Stimulated activated CD4-positive, alpha-beta T cell treated with anti-CD3 and anti-CD28 coated beads, Interleukin-4, amount 100 ng/mL, for 24 hours (primary cell): ENCODE data around the gene GABBR1.

Experiments
- DNase-seq: peaks from one replicate; pipeline ENCODE4 v3.0.0-alpha.2; 2020

Gene GABBR1

GRCh38 chr6:29617782-29618554 lies 15.0 kb downstream of the GABBR1 start:
- no peak for DNase-seq

- DNase-seq: no peak
Observed at GRCh38 chr6:29611426-29611825, 21.6 kb downstream of the GABBR1 start.

- DNase-seq: no peak
Observed at GRCh38 chr6:29610540-29610939, 22.4 kb downstream of the GABBR1 start.

GRCh38 chr6:29608131-29608530 lies 24.9 kb downstream of the GABBR1 start:
- no peak for DNase-seq

GRCh38 chr6:29603930-29604329 lies 29.1 kb downstream of the GABBR1 start:
- no peak for DNase-seq

- DNase-seq: no peak
Observed at GRCh38 chr6:29603456-29603855, 29.5 kb downstream of the GABBR1 start.

- no peak for DNase-seq
Observed at GRCh38 chr6:29602564-29603361, 30.2 kb downstream of the GABBR1 start.

GRCh38 chr6:29598172-29598747 lies 34.7 kb downstream of the GABBR1 start:
- DNase-seq: no peak

GRCh38 chr6:29597184-29597583 lies 35.8 kb downstream of the GABBR1 start:
- DNase-seq: no peak

GRCh38 chr6:29596381-29596900 lies 36.5 kb downstream of the GABBR1 start:
- DNase-seq: no peak

- no peak for DNase-seq
Observed at GRCh38 chr6:29593199-29593855, 39.7 kb downstream of the GABBR1 start.

- no peak for DNase-seq
Observed at GRCh38 chr6:29591677-29592076, 41.3 kb downstream of the GABBR1 start.

- DNase-seq: no peak
Observed at GRCh38 chr6:29590218-29590808, 42.7 kb downstream of the GABBR1 start.

- peak; percentile 66 for DNase-seq
Observed at GRCh38 chr6:29589423-29590048, 43.4 kb downstream of the GABBR1 start.

- no peak for DNase-seq
Observed at GRCh38 chr6:29584821-29585220, 48.2 kb downstream of the GABBR1 start, which contains the start of gene OR2H2. Gene OR2H2 (plus strand): TSS chr6:29585121. CDS start chr6:29587945, 2,824 bp downstream.

- DNase-seq: no peak
Observed at GRCh38 chr6:29577544-29577943, 55.4 kb downstream of the GABBR1 start.

GRCh38 chr6:29576056-29576455 lies 56.9 kb downstream of the GABBR1 start:
- no peak for DNase-seq

- no peak for DNase-seq
Observed at GRCh38 chr6:29567991-29568390, 65.0 kb downstream of the GABBR1 start.

GRCh38 chr6:29567541-29567940 lies 65.4 kb downstream of the GABBR1 start:
- no peak for DNase-seq

GRCh38 chr6:29566856-29567255 lies 66.1 kb downstream of the GABBR1 start:
- DNase-seq: no peak

- DNase-seq: no peak
Observed at GRCh38 chr6:29564875-29565274, 68.1 kb downstream of the GABBR1 start.

GRCh38 chr6:29563435-29563965 lies 69.5 kb downstream of the GABBR1 start:
- no peak for DNase-seq
